H1 (cell line): ENCODE data around the gene TTC9. TPM values are rescaled to one million over a fixed set of nuclear protein-coding genes. Genes with fewer than 3 reads are reported as not detected.

Experiments used
- CTCF ChIA-PET: fragments of 300-600 bp; sonication (Branson Sonifier 250); formaldehyde crosslinking; loops from one replicate; lab custom pipeline; 2021; ENCODE audit not compliant: partially characterized antibody; lab: Charles Lee
- POLR2A ChIA-PET: fragments of 300-600 bp; sonication (Branson Sonifier 250); formaldehyde crosslinking; loops from one replicate; lab custom pipeline; 2021; ENCODE audit warnings: inconsistent platforms; ENCODE audit not compliant: partially characterized antibody; lab: Charles Lee
- DNase-seq, 2 experiments: peaks; one replicate each; pipeline versions ENCODE4 v3.0.0 to v3.0.0-alpha.2; 2010 to 2022; ENCODE audit warnings: low spot score in 2 of 2, low read depth in 1 of 2, mixed read lengths in 1 of 2
- FAIRE-seq: peaks from 2 replicates; lab custom pipeline; 2011; peaks lifted over from hg19 to GRCh38; lab: Jason Lieb, UNC
- H2AFZ ChIP-seq: 2 replicates; pipeline ENCODE4 v1.8.1; 2012; ENCODE audit warnings: low read length, inconsistent platforms
- H2AK5ac ChIP-seq: 2 replicates; pipeline ENCODE4 v1.6.1; 2013; ENCODE audit warnings: low read depth, low read length
- H2BK120ac ChIP-seq: replicated peaks from 2 replicates; pipeline ENCODE3; 2013; ENCODE audit warnings: low read depth, low read length, inconsistent platforms
- H2BK12ac ChIP-seq: 2 replicates; pipeline ENCODE4 v1.6.1; 2013; ENCODE audit warnings: low read depth, low read length
- H2BK15ac ChIP-seq: 2 replicates; pipeline ENCODE4 v1.6.1; 2013; ENCODE audit warnings: low read length
- H2BK20ac ChIP-seq: 2 replicates; pipeline ENCODE4 v1.6.1; 2013; ENCODE audit warnings: low read length
- H2BK5ac ChIP-seq: 2 replicates; pipeline ENCODE4 v1.6.1; 2013; ENCODE audit warnings: low read depth, low read length
- H3K14ac ChIP-seq: 2 replicates; pipeline ENCODE4 v1.6.1; 2013; ENCODE audit warnings: inconsistent platforms; ENCODE audit not compliant: insufficient read length
- H3K18ac ChIP-seq: 2 replicates; pipeline ENCODE4 v1.6.1; 2013; ENCODE audit warnings: low read length; ENCODE audit errors: extremely low read depth
- H3K23ac ChIP-seq: 2 replicates; pipeline ENCODE4 v1.6.1; 2013; ENCODE audit warnings: inconsistent platforms; ENCODE audit not compliant: insufficient read length
- H3K23me2 ChIP-seq: 2 replicates; pipeline ENCODE4 v1.6.1; 2013; ENCODE audit warnings: low read depth, low read length
- H3K27ac ChIP-seq: 2 replicates; pipeline ENCODE4 v1.6.1; 2011; ENCODE audit warnings: low read depth, low read length, inconsistent platforms
- H3K27me3 ChIP-seq, 4 experiments: replicated peaks in 1 of 4; 1 replicate in 1 of 4; 2 replicates in 3 of 4; pipeline versions ENCODE4 v1.6.1 to v1.8.1; 2011 to 2013; ENCODE audit warnings: low read length in 3 of 4, mild to moderate bottlenecking in 3 of 4, inconsistent platforms in 2 of 4, mixed read lengths in 2 of 4, moderate library complexity in 1 of 4; ENCODE audit not compliant: control insufficient read depth in 3 of 4, insufficient read depth in 3 of 4; ENCODE audit errors: extremely low read depth in 1 of 4
- H3K36me3 ChIP-seq, 4 experiments: 2 replicates each; pipeline versions ENCODE4 v1.6.1 to v1.8.1; 2011 to 2013; ENCODE audit warnings: mild to moderate bottlenecking in 4 of 4, low read length in 3 of 4, moderate library complexity in 2 of 4, control low read depth in 1 of 4, inconsistent platforms in 1 of 4; ENCODE audit not compliant: insufficient read depth in 4 of 4, control insufficient read depth in 2 of 4
- H3K4ac ChIP-seq: replicated peaks from 2 replicates; pipeline ENCODE3; 2013; ENCODE audit warnings: low read length, low read depth, mixed read lengths, inconsistent platforms; ENCODE audit not compliant: insufficient read length
- H3K4me1 ChIP-seq, 4 experiments: replicated peaks in 1 of 4; 1 replicate in 1 of 4; 2 replicates in 3 of 4; pipeline versions ENCODE4 v1.6.1 to v1.8.1; 2011 to 2013; ENCODE audit warnings: low read length in 3 of 4, inconsistent platforms in 2 of 4, mixed read lengths in 1 of 4; ENCODE audit not compliant: insufficient read depth in 4 of 4, control insufficient read depth in 3 of 4
- H3K4me2 ChIP-seq, 2 experiments: 2 replicates each; pipeline versions ENCODE4 v1.6.1 to v1.8.1; 2011 to 2013; ENCODE audit warnings: low read depth in 2 of 2, low read length in 2 of 2, control low read depth in 1 of 2, inconsistent platforms in 1 of 2, mild to moderate bottlenecking in 1 of 2; ENCODE audit not compliant: insufficient read depth in 1 of 2
- H3K4me3 ChIP-seq, 4 experiments: fragments of 200-600, 300-600 bp in 1 of 4; sonication (generic), shearing (Covaris generic), sonication (Bioruptor Twin) in 1 of 4; 2 replicates each; pipeline versions ENCODE4 v1.5.1 to v1.8.1; 2011 to 2016; ENCODE audit warnings: low read length in 4 of 4, low read depth in 3 of 4, control low read depth in 2 of 4, inconsistent platforms in 2 of 4, mild to moderate bottlenecking in 2 of 4, mixed read lengths in 1 of 4, moderate library complexity in 1 of 4; ENCODE audit not compliant: insufficient read depth in 2 of 4; ENCODE audit errors: extremely low read depth in 1 of 4
- H3K56ac ChIP-seq: replicated peaks from 2 replicates; pipeline ENCODE3; 2013; ENCODE audit warnings: low read depth, mild to moderate bottlenecking, mixed read lengths, low read length, inconsistent platforms; ENCODE audit not compliant: insufficient read length
- H3K79me1 ChIP-seq: 2 replicates; pipeline ENCODE4 v1.6.1; 2013; ENCODE audit warnings: low read depth, low read length, control low read depth
- H3K79me2 ChIP-seq, 2 experiments: 2 replicates each; pipeline versions ENCODE4 v1.6.1 to v1.8.1; 2012 to 2013; ENCODE audit warnings: low read length in 2 of 2, mild to moderate bottlenecking in 2 of 2, inconsistent platforms in 1 of 2; ENCODE audit not compliant: insufficient read depth in 2 of 2, control insufficient read depth in 1 of 2
- H3K9ac ChIP-seq, 4 experiments: replicated peaks in 1 of 4; 1 replicate in 1 of 4; 2 replicates in 3 of 4; pipeline versions ENCODE4 v1.6.1 to v1.8.1; 2011 to 2013; ENCODE audit warnings: low read depth in 3 of 4, low read length in 3 of 4, control low read depth in 2 of 4, mild to moderate bottlenecking in 2 of 4, moderate library complexity in 2 of 4, inconsistent platforms in 1 of 4; ENCODE audit errors: extremely low read depth in 1 of 4
- H3K9me3 ChIP-seq, 2 experiments: 2 replicates each; pipeline versions ENCODE4 v1.6.1 to v1.8.1; 2012 to 2013; ENCODE audit warnings: mild to moderate bottlenecking in 2 of 2, moderate library complexity in 2 of 2, control low read depth in 1 of 2, inconsistent platforms in 1 of 2, low read depth in 1 of 2, low read length in 1 of 2, mixed read lengths in 1 of 2; ENCODE audit not compliant: insufficient read depth in 2 of 2
- H4K20me1 ChIP-seq, 2 experiments: replicated peaks in 1 of 2; 2 replicates each; pipeline versions ENCODE3 to v1.8.1; 2011 to 2013; ENCODE audit warnings: inconsistent platforms in 2 of 2, low read length in 2 of 2, mild to moderate bottlenecking in 1 of 2; ENCODE audit not compliant: insufficient read depth in 2 of 2, control insufficient read depth in 1 of 2
- H4K5ac ChIP-seq: 2 replicates; pipeline ENCODE4 v1.6.1; 2013; ENCODE audit warnings: low read length, low read depth, mixed read lengths, inconsistent platforms; ENCODE audit not compliant: insufficient read length
- H4K8ac ChIP-seq: 2 replicates; pipeline ENCODE4 v1.8.0; 2013; ENCODE audit warnings: mild to moderate bottlenecking, moderate library complexity, low read length, inconsistent platforms; ENCODE audit not compliant: insufficient read depth; ENCODE audit errors: extremely low read depth
- H4K91ac ChIP-seq: replicated peaks from 2 replicates; pipeline ENCODE3; 2013; ENCODE audit warnings: low read length, mixed read lengths, inconsistent platforms; ENCODE audit not compliant: insufficient read length
- ATF3 ChIP-seq: IDR thresholded peaks from 2 replicates; pipeline ENCODE4 v1.6.1; 2011; ENCODE audit warnings: low read depth, mild to moderate bottlenecking, low read length; ENCODE audit not compliant: insufficient read depth
- BACH1 ChIP-seq: IDR thresholded peaks from 2 replicates; pipeline ENCODE4 v1.6.1; 2012; ENCODE audit warnings: low read length, improper control_type of control experiment
- CBX8 ChIP-seq: fragments of 300-800, 300-1000 bp; sonication (generic); IDR thresholded peaks from 2 replicates; pipeline ENCODE4 v1.7.1; 2016; ENCODE audit warnings: low read depth, low read length, borderline replicate concordance
- CHD2 ChIP-seq: IDR thresholded peaks from 2 replicates; pipeline ENCODE4 v1.6.1; 2012; ENCODE audit warnings: low read length, improper control_type of control experiment
- CTBP2 ChIP-seq: IDR thresholded peaks from 2 replicates; pipeline ENCODE4 v1.7.0; 2011; ENCODE audit warnings: borderline replicate concordance, mild to moderate bottlenecking, moderate library complexity, mixed read lengths, low read length; ENCODE audit not compliant: insufficient read depth, insufficient read length
- JUND ChIP-seq: IDR thresholded peaks from 2 replicates; pipeline ENCODE4 v1.6.1; 2011; ENCODE audit warnings: mild to moderate bottlenecking, improper control_type of control experiment, low read length
- KDM5A ChIP-seq: fragments of 200-600 bp; IDR thresholded peaks from 2 replicates; pipeline ENCODE4 v1.7.1; 2012; ENCODE audit warnings: mild to moderate bottlenecking, low read length, inconsistent platforms, mixed read lengths
- POU5F1 ChIP-seq: IDR thresholded peaks from 2 replicates; pipeline ENCODE4 v1.6.1; 2011; ENCODE audit warnings: low read depth, mild to moderate bottlenecking, low read length, moderate library complexity
- RAD21 ChIP-seq, 2 experiments: IDR thresholded peaks in 1 of 2; conservative IDR thresholded peaks in 1 of 2; 2 replicates each; pipeline ENCODE4 v1.6.1; 2011; ENCODE audit warnings: low read depth in 2 of 2, low read length in 2 of 2, improper control_type of control experiment in 1 of 2, inconsistent platforms in 1 of 2, mild to moderate bottlenecking in 1 of 2, moderate library complexity in 1 of 2
- SIRT6 ChIP-seq: IDR thresholded peaks from one replicate; pipeline ENCODE4 v1.7.1; 2012; ENCODE audit warnings: low read length, inconsistent platforms
- TAF7 ChIP-seq: optimal IDR thresholded peaks from 2 replicates; pipeline ENCODE3; 2011; ENCODE audit warnings: low read depth, mild to moderate bottlenecking, inconsistent platforms, low read length, moderate library complexity, borderline replicate concordance
- WGBS, 2 experiments: shearing (Covaris generic) in 1 of 2; methylation state at CpG; one replicate each; pipeline versions ENCODE4 v1.1.6 to v1.1.7; 2013 to 2015; ENCODE audit warnings: low lambda C conversion rate in 2 of 2, mixed read lengths in 2 of 2, inconsistent platforms in 1 of 2, low coverage in 1 of 2, missing lambda C conversion rate in 1 of 2; ENCODE audit not compliant: insufficient replicate concordance in 2 of 2, insufficient coverage in 1 of 2, insufficient read length in 1 of 2; ENCODE audit errors: extremely low coverage in 1 of 2, missing lambda C conversion rate in 1 of 2; 5-methylcytosine and 5-hydroxymethylcytosine counted together
- polyA plus RNA-seq, 7 experiments: library from polyadenylated mRNA; depleted of rRNA in 3 of 7; stranded (reverse) in 5 of 7; unstranded in 2 of 7; fragments of >200 nt in 5 of 7; fragments of 200-250 nt in 2 of 7; gene quantifications; 1 replicate in 5 of 7; 2 replicates in 1 of 7; 4 replicates in 1 of 7; pipeline versions ENCODE4 v1.2.1 to v1.2.3, GENCODE V29; 2011 to 2013; ENCODE audit warnings: missing spikeins in 2 of 7, mixed read lengths in 2 of 7
- total RNA-seq: library from RNA; stranded (reverse); fragmentation: NEBNext Ultra II Directional; extraction: Animal tissue kit (Norgen Biotek cat#: 25700); gene quantifications from 2 replicates; pipeline ENCODE4 v1.2.1, GENCODE V29; 2021

Gene TTC9
- total and polyA plus RNA-seq, 2 of the 8 experiments (the other 6 are each of a cell fraction or from before 2014, with no cell fraction given) = 21.0 to 29.5 TPM

- Histone ChIP-seq H3K18ac (no peak overlapping the region), H3K23ac (no peak overlapping the region), H2AK5ac (no peak overlapping the region), H3K56ac (no peak overlapping the region), H2AFZ (no peak overlapping the region), H3K23me2 (peaks cover 2% of the 10 kb centered on the region; the same call in 1 of the 2 replicates), H3K4ac (no peak overlapping the region), H2BK12ac (no peak overlapping the region), H4K8ac (no peak overlapping the region), H3K79me2 (peaks cover 17 to 61% of the 10 kb centered on the region in 2 experiments), H4K20me1 (peaks cover 0 to 2% of the 10 kb centered on the region in 2 experiments), H3K36me3 (peaks cover 9 to 18% (median 14%) of the 10 kb centered on the region in 4 experiments; a peak in 7 of 8 replicates), H3K9ac (no peak overlapping the region; a peak in 1 of 7 replicates), H3K4me3 (peak overlapping the region; percentile 90 to 99 (median 97); a peak in 7 of 8 replicates), H2BK120ac (no peak overlapping the region), H3K14ac (no peak overlapping the region), H3K27me3 (no peaks in the 10 kb centered on the region), H2BK20ac (no peak overlapping the region), H3K4me2 (peak overlapping the region; percentile 35 to 63), H4K5ac (no peak overlapping the region), H3K79me1 (peaks cover 5% of the 10 kb centered on the region; the same call in 1 of the 2 replicates), H3K9me3 (no peaks in the 10 kb centered on the region), H4K91ac (no peak overlapping the region), H2BK5ac (no peak overlapping the region), H3K4me1 (peaks cover 0 to 3% (median 1%) of the 10 kb centered on the region in 4 experiments; a peak in 4 of 7 replicates), H3K27ac (no peak overlapping the region), H2BK15ac (no peak overlapping the region)
- ChIA-PET POLR2A (interaction anchor here (1.0 to 1.5 kb wide), 4 partner anchors 9 to 14 kb away, joined by 3 to 5 read pairs (median 4); no protein-coding TSS in a partner anchor), CTCF (no interaction called here)
- WGBS, 2 experiments = 87% methylated on average over 1 of the region's 1 CpG; no CpG with 5 or more reads in 1 of the 2 experiments
- DNase-seq (no peak), FAIRE-seq (no peak)
- TF ChIP-seq CBX8 = no peak
- TF ChIP-seq JUND = no peak
- no peak for TF ChIP-seq POU5F1
- no peak for TF ChIP-seq RAD21 (IDR thresholded peaks at IDR 0.05 in 1 of 2, conservative IDR thresholded peaks at IDR 0.05 in 1 of 2; ENCODE audit: low read depth in 2 of 2, low read length in 2 of 2)
- no peak for TF ChIP-seq SIRT6
- TF ChIP-seq KDM5A = no peak
- TF ChIP-seq ATF3 = no peak
- TF ChIP-seq CTBP2 = no peak
- no peak for TF ChIP-seq TAF7
- no peak for TF ChIP-seq CHD2
- TF ChIP-seq BACH1 = no peak
Measured at GRCh38 chr14:70599345-70599744, 42.4 kb upstream of the TTC9 start.
